HepG2 (cell line): Measurements from ENCODE around the gene STPG4. TPM values are rescaled to one million over a fixed set of nuclear protein-coding genes. Genes with fewer than 3 reads are reported as not detected.

ENCODE experiments used
- ATF5 ChIP-seq: sonication (generic); formaldehyde crosslinking; IDR thresholded peaks from 2 replicates; pipeline ENCODE4 v1.4.0; 2020; ENCODE audit warnings: mild to moderate bottlenecking, low read depth, missing genetic modification reagents
- GTF2F1 ChIP-seq: fragments of 150-350 bp; IDR thresholded peaks from 2 replicates; pipeline ENCODE4 v1.6.1; 2014; ENCODE audit warnings: low read length
- KMT2A ChIP-seq: sonication (generic); formaldehyde crosslinking; IDR thresholded peaks from 2 replicates; pipeline ENCODE4 v1.4.0; 2020; ENCODE audit warnings: missing genetic modification reagents
- PRDM4 ChIP-seq: sonication (generic); formaldehyde crosslinking; IDR thresholded peaks from 2 replicates; pipeline ENCODE4 v1.9.0; 2021; ENCODE audit warnings: missing genetic modification reagents, borderline replicate concordance
- SMARCC2 ChIP-seq: fragments of 450-650 bp; IDR thresholded peaks from 2 replicates; pipeline ENCODE4 v1.6.1; 2017; ENCODE audit warnings: antibody characterized with exemption, mild to moderate bottlenecking
- ZBTB49 ChIP-seq: sonication (generic); formaldehyde crosslinking; IDR thresholded peaks from 2 replicates; pipeline ENCODE4 v1.4.0; 2020; ENCODE audit warnings: missing genetic modification reagents, borderline replicate concordance
- ZFY ChIP-seq: sonication (generic); formaldehyde crosslinking; IDR thresholded peaks from 2 replicates; pipeline ENCODE4 v1.4.0; 2020; ENCODE audit warnings: missing genetic modification reagents
- ZMYM2 ChIP-seq: sonication (generic); formaldehyde crosslinking; IDR thresholded peaks from 2 replicates; pipeline ENCODE4 v1.8.0; 2022; ENCODE audit warnings: mild to moderate bottlenecking, missing genetic modification reagents
- ZNF232 ChIP-seq: sonication (generic); formaldehyde crosslinking; IDR thresholded peaks from 2 replicates; pipeline ENCODE4 v1.4.0; 2020; ENCODE audit warnings: missing genetic modification reagents, borderline replicate concordance
- ZNF251 ChIP-seq: sonication (generic); formaldehyde crosslinking; IDR thresholded peaks from 2 replicates; pipeline ENCODE4 v1.9.0; 2021; ENCODE audit warnings: mild to moderate bottlenecking, missing genetic modification reagents
- ZNF274 ChIP-seq: sonication (generic); formaldehyde crosslinking; IDR thresholded peaks from 2 replicates; pipeline ENCODE4 v1.5.1; 2020; ENCODE audit warnings: mild to moderate bottlenecking, missing genetic modification reagents
- ZNF512B ChIP-seq: sonication (generic); formaldehyde crosslinking; IDR thresholded peaks from 2 replicates; pipeline ENCODE4 v1.5.1; 2020; ENCODE audit warnings: missing genetic modification reagents, mild to moderate bottlenecking, borderline replicate concordance
- ZNF839 ChIP-seq: sonication (generic); formaldehyde crosslinking; IDR thresholded peaks from 2 replicates; pipeline ENCODE4 v1.4.0; 2020; ENCODE audit warnings: missing genetic modification reagents, mild to moderate bottlenecking, borderline replicate concordance
- polyA plus RNA-seq, 8 experiments: library from polyadenylated mRNA; depleted of rRNA in 3 of 8; stranded (reverse) in 7 of 8; unstranded in 1 of 8; fragments of >200 nt; fragmentation: Illumina TruSeq in 4 of 8; extraction: Trizol in 4 of 8; gene quantifications; 2 replicates each; pipeline versions ENCODE4 v1.2.1 to v1.2.3, GENCODE V29; 2011 to 2016; ENCODE audit warnings: low read depth in 4 of 8, missing spikeins in 1 of 8, mixed read lengths in 1 of 8; ENCODE audit not compliant: insufficient read depth in 1 of 8
- total RNA-seq, 5 experiments: library from RNA; depleted of rRNA; stranded (reverse); fragments of >200 nt; fragmentation: Illumina TruSeq; extraction: Trizol; gene quantifications; 2 replicates each; pipeline ENCODE4 v1.2.3, GENCODE V29; 2016; ENCODE audit warnings: low read depth in 1 of 5

STPG4 gene
- total and polyA plus RNA-seq, 2 of the 13 experiments (the other 11 are each of a cell fraction or from before 2014, with no cell fraction given): 0.11 to 0.15 TPM

- TF ChIP-seq ATF5 (CRISPR knock-in tag) (no peak), KMT2A (CRISPR knock-in tag) (no peak; the same call in 1 of the 2 replicates), SMARCC2 (no peak), ZNF839 (no peak), ZMYM2 (CRISPR knock-in tag) (peak; percentile 75), ZBTB49 (CRISPR knock-in tag) (0 out of 2 replicates have a peak, but pooled peaks have one; percentile 74), ZNF251 (CRISPR knock-in tag) (no peak), GTF2F1 (no peak), ZFY (CRISPR knock-in tag) (peak; percentile 70), ZNF274 (CRISPR knock-in tag) (no peak), ZNF232 (CRISPR knock-in tag) (peak; percentile 89), PRDM4 (CRISPR knock-in tag) (no peak), ZNF512B (CRISPR knock-in tag) (peak; percentile 89)
Measured at GRCh38 chr2:47070920-47071824, 83.9 kb downstream of the STPG4 start (continued).
